Astrocyte (in vitro differentiated cells and primary cell): ENCODE measurements around the gene HUS1B.

ENCODE experiments used
- CTCF ChIP-seq: IDR thresholded peaks from 2 replicates; pipeline ENCODE4 v1.5.1; 2011; ENCODE audit warnings: low read depth, mild to moderate bottlenecking, inconsistent platforms, low read length, moderate library complexity; ENCODE audit not compliant: insufficient read depth
- EZH2 ChIP-seq: IDR thresholded peaks from 2 replicates; pipeline ENCODE4 v1.6.1; 2012; ENCODE audit warnings: mild to moderate bottlenecking, low read length, inconsistent platforms; ENCODE audit not compliant: insufficient read depth

- TF ChIP-seq CTCF (no peak), EZH2 (no peak)
Measured at GRCh38 chr6:659716-660581, 3.0 kb upstream of the HUS1B start.
